T-helper 2 cell (primary cell): Measurements from ENCODE around the gene LPAR1.

ENCODE experiments used
- DNase-seq, 5 experiments: peaks; one replicate each; pipeline versions ENCODE4 v3.0.0 to v3.0.0-alpha.2; 2012 to 2022

Gene LPAR1

DNA sequence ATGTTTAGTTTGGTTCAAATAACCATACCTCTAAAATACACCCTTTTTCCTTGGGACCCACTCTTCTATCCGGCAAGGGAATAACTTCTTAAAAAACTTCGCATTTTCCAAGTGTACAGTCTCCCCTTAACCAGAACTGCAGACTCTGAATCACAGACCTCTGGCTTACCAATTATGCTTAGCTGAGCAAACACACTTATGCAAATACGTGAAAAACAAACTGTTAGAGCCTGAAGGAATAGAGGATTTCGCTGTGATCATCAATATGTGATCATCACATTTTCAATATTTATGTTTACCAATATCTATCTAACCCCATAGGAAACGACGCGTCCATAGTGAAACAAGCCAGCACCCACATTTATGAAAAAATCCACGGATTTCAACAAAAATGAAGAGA lies 1.3 kb downstream of the LPAR1 start:
- no peak for DNase-seq

DNA sequence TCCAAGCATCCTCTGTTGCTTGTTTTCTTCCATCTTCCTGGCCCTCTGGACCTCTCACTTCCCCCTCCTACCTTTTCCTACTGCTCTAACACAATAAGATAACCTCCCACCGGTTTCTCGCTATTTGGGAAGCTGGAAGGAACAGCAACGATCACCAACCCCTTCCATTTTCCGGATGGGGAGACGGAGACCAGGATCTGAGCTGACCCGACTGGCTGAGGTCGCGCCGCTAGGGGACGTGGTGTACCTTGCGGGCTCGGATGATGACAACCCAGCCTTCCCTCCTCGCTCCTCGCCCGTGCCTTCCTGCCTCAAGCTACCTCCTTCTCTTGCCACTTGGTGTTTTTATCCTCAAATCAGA lies 1.9 kb downstream of the LPAR1 start:
- DNase-seq, result no peak

DNA sequence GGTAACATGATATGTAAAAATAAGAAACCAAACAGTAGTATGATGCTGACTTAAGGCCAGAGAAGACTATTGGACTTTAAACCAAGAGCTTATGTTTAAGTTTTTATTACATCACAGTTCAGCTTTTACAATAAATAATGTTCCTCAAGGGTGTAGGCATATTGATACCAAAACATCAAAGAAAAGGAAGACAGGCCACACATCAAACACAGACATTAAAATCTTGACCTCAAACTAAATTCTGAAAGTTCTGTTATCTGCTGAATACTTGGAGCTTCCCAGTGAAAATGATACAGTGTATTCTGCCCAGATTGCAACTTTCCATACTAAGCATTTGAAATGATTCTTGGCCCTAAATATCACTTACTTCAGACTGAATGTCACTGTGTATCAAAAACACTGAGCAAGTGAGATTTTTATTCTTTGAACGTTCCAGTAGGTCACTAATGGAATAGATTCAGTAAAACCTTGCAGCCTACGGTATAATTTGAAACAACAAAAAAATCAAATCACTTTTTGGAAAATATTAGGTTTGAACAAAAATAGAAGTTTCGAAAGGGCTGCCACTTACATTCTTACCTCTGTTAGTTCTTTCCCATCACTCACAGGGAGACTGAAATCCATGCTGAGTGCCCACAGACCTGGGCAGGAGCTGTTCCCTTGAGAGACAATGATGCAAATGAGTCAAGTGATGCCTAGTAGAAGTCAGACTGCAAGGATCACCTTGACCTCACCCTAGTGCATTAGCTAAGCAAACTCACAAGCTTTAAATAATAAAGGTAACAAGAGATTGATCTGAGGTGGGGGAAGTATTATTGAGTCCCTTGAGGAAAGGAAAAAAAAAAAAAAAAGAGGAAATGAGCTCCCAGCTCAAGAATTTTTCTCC lies 2.5 kb downstream of the LPAR1 start:
- no peak for DNase-seq

DNA sequence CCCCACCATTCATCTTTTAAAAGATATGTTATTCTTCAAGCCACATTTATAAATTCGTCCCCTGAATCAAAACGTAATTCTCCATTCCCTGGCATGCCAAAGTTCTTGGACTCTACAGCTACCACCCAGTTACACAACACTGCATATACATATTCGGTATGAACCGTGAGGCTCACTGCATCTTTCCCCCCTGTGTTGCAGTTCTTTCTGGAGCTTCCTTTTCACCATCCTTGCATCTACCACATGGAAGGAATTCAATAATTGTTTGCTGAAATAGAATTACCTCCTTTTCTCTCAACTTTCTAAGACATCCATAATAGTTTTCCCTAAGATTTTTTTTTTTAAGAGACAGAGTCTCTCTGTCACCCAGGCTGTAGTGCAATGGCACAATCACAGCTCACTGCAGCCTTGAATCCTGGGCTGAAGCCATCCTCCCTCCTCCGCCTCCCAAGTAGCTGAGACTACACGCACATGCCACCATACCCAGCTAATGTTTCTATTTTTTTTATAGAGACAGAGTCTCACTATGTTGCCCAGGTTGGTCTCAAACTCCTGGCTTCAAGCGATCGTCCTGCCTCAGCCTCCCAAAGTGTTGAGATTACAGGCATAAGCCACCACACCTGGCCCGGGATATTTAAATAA lies 3.3 kb downstream of the LPAR1 start:
- no peak for DNase-seq

DNA sequence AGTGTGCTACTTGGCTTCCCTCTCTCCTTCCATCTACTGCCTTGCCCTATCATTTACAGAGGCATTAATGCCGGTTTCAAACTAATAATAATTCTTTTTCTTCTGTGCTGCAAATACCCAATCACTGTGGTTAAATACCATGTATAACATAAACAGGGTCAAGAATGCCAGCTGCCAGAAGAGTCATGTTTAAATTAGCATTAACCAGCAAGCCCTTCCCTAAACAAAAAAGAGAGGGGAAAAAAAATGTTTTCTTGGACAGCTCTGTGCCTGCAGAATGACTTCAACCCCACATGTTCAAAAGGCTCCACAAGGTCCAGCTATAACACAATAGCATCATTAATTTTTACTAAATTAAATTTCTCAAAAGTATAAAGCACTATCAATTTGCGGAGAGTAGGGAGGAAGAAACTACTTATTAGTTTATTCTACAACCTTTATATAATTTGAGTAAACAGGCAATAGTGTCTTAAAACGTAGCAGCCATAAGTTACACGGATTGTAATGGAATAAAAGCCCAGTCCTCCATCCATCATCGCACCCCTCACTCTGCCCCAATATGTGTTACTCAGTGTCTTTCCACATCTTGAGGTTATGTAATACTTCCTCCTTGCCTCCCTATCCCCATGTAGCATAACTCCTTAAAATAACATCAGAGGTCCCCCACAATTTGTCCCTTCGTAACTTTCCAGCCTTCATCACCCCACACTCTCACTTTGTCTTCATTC lies 3.9 kb downstream of the LPAR1 start:
- no peak for DNase-seq

DNA sequence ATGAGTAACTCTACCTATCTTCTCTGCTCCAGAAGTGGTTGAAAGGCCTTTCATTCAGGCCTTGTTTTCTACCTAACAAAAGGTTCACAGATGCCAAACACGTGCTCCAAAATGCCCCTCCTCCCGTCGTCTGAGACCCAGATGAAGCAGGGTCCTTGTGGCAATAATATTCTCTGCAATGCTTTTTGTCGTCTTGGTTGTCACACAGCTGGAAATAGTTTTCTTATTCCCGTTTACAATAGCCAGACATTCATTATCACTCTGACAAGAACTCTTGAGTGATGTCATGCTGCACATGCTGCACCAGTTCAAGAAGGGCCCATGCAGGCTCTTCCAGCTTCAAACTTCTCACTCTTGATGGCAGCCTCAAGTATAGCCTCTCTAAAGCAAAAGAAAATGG lies 7.8 kb downstream of the LPAR1 start:
- no peak for DNase-seq

DNA sequence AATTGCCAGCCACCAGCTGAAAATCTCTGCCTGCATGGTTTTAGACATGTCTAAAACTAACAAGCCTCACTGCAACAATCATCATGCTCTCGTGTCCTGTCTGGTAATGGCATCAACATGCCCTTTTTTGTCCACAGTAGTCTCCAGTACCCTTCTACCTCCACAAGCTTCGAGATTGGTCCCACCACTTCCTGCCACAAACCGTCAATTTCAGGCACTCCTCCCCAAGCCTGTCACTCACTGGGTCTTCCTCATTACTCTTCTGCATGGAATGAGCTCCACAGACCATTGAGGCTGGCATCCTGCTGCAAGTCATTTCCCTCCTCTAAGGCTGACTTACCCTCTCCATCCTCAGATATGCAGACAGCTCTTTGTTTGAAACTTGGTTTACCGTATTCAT lies 9.0 kb downstream of the LPAR1 start:
- peak in 1 of 5 experiments; percentile 61 for DNase-seq

DNA sequence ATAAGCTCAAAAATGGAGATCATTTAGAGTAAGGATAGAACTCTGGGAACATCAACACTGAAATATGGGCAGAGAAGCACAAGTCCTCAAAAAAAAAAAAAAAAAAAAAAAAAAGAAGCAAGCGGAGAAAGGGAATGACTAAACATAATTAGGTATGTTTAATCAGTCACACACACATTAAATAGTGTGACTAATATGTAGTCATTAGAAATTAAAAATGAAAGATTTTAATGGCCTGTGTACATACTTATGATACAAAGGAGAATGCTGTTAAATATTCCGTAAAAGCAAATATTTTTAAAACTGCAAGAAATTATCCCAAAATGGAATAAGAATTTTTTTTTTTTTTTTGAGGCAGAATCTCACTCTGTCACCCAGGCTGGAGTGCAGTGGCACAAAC lies 10.5 kb downstream of the LPAR1 start:
- no peak for DNase-seq

DNA sequence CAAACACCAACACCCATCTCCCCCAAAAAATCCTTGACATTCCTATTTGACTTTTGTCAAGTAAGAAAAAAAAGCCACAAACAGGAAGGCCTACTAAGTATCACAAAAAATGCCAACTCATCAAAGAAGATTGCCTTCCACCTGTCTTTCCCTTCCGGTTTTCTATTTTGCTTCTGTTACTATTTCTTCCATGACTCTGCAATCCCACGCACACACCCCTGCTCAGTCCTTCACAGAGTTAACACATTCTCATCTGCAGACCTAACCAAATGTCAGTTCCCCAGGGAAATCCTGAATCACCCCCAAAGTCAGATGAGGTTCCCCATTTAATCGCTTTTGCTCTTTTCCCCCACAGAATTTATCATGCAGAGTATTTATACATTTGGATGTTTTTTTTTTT lies 15.1 kb downstream of the LPAR1 start:
- no peak for DNase-seq

DNA sequence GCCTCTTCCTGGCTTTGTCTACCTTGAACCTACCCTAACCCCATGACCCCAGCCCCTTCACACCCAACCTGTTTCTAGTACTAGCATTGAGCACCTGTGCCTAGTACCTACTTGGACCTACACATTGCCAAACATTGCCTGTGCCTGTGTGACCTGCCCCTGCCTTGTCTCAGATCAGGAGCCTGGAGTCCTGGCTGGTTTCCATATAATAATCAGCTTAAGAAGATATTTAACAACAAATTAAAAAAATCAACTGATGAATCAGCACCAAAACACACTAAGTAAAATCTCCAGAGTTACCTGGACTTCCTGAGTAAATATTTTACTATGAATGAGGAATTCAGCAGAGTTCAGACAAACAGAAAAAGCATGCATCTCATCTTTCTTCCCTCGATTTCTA lies 17.7 kb downstream of the LPAR1 start:
- DNase-seq, result no peak

DNA sequence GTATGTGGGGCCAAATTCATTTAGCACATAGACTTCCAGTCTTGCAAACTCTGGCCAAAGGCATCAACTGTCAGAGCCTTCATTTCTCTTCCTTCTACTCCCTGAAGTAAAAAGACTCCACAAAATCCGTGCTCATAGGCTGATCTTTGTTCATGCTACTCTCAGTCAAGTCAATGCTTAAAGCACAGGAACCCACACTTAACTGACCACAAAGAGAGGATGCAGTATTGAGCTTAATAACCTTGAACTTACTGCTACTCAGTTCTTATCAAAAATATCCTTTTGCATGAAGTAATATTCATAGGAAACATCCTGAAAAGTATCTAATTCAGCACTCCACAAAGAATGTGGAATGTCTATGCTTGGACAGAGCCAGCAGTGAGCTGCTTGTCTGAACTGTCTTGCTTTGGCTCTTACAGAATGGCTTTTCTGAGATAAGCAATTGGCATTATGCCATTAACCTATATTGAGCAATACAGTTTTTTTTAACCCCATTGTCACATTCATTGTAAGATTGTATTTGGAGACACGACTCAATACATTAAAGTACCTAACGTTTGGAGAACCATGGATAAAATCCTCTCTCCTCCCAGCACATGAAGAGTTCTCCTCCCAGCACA lies 21.7 kb downstream of the LPAR1 start:
- DNase-seq, result no peak

DNA sequence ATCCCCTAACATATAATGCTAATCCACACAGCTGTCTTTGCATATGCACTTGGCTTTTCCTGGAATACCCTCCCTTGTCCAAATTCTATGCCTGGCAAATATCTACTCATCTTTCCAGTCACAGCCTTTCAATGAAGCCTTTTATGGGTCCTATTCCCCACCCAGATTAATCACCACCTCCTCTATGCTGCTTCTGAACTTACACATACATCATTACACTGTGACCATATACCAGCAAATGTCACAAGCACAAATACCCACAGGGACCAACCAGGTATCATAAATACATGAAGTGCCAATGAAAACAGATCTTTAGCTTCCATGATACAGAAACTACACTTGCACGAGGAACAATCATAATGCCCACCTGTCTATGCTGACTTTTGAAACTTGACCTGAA lies 22.3 kb downstream of the LPAR1 start:
- DNase-seq, result no peak

DNA sequence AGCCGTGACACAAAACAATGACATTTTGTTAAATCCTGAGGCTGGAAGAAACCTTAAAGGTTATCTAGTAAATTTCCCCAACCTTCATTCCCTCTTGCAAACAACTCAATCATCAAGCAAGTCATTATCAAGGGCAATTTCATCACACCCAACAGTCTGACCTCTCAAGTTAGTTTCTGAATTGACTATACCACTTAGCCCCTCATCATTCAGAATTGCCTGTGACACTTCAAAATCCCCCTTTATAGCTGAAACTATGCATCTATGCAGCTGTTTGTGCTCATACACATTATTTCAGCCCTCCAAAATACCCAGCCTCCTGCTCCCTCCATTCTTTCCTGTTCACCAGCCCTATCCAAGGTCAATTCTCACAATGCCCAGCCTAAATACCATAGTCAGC lies 24.6 kb downstream of the LPAR1 start:
- no peak for DNase-seq

DNA sequence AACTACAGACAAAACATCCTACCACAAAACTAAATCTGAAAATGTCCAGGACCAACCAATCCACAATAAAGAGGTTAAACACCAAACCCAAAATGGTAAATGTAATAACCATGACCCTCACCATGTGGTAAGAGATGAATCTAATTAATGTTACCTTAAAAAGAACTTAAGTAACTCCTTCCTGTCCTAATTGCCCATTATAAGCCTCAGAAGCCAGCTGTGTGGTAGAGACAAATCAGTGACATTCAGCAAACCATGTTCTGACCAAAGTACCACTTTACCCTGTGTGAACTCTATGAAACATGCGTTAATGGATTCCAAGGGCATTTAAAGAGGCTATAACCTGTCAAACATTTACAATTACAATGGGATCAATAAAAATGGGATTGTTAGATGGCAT lies 25.0 kb downstream of the LPAR1 start:
- no peak for DNase-seq

DNA sequence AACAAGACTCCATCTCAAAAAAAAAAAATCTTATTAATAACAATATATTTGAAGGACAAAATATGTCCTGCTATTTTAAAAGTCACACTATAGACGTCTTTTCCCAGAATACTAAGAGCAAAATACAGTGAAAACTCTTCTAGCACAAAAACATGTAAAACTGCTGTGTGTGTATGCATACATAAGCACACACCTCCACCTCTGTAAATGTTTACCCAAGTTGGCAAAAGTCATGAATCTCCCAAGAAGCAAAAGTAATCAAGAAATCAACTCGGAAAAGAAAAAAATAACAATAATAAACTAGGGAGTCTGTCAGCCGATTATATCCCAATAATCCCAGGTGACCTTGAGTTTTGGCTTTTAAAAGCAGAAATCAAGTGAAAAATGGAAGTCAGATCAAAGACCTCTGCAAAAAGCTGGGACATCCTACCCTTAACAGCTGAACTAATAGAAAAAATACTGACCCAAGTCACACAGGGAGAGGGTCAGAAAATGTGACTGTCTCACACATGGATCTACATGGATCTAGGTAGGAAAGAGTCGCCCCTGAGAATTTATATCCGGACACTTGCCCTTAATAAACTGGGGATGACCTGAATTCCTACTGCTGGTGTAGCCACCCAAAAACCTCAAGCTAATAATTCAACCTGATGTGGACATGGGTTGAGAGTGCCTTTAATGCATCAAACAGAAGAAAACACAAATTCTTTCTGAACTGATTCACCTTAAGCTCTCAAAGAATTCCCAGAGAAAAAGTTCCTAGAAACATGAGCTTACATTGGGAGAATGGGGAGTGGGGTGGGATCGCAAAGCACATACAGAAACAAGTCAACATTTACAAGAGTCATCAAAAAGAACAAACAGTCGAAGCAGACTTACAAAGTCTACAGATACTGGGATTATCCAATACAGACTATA lies 29.9 kb downstream of the LPAR1 start:
- DNase-seq, result no peak

DNA sequence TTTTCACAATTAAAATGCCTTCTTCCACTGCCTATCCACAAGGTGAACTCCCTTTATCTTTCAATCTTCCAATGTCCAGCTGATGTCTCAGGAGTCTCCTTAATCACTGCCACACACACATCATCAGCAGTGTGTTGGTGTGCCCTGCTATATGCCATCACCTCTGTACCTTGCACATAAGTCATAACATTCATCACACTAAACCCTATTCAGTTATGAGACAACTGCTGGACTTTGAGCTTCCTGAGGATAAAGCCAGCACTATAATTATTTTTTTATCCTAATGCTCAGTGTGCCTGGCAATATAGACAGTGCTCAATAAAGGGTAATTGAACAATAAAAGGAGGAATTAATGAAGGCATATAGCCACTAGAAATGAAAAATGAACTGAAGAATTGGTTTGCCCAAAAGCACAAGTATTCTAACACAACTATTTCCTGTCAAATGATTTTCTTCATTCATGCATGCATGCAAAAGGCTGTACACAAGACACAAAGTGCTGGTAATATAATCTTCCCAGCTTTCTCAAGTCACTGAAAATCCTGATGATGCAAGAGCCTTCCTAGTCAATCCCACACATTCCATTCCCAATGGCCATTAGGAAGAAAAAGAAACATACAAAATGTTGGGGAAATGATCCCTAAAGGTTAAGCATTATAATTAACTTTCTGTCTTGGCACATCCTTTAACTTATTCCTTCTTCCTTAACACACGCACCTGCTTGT lies 32.4 kb downstream of the LPAR1 start:
- DNase-seq, result no peak

DNA sequence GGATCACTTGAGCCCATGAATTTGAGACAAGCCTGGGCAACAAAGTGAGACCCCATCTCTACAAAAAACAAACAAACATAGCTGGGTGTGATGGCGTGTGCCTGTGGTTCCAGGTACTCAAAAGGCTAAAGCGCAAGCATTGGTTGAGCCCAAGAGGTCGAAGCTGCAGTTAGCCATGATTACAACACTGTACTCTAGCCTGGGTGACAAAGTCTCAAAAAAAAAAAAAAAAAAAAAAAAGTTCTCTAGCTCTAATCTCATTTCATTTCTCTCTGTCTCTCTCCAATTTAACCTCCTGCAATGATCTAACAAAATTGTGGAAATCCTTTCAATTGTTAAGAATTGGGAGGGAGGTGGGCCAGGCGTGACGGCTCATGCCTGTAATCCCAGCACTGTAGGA lies 33.3 kb downstream of the LPAR1 start:
- DNase-seq, result no peak

DNA sequence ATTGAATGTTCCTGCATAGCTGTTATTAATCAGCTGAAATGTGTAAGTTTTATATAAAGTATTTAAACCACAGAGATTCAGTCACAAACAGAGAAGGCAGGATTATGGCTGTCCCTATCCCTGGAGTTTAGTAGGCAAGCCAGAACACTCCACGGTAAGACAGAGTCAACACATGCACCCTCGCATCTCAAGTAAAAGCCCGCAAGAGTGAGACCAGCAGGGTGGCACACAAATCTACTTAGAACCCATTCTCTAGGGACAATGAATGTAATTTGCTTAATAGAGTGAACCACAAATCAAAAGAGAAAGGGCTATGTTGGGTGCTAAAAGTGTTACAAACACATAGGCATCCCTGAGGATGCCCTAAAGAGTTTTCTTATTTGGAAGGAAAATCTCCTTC lies 35.1 kb downstream of the LPAR1 start:
- no peak for DNase-seq

DNA sequence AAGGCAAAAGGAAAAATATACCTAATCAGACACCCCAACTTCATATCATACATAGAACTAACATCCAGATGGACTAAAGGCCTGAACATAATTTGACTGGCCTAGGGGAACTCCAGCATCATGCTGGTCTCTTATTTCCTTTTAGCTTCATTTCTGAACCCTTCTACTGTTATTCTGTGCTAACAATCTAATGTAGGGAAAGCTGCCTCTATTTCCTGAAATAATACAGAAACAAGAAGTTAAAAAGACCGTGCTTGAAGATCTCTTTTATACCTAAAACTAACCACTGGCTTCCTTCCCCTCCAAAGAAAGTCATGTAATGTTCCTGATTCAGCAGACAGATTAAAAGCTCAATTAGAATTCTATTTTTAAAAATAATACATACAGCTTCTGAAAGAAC lies 36.7 kb downstream of the LPAR1 start:
- no peak for DNase-seq

DNA sequence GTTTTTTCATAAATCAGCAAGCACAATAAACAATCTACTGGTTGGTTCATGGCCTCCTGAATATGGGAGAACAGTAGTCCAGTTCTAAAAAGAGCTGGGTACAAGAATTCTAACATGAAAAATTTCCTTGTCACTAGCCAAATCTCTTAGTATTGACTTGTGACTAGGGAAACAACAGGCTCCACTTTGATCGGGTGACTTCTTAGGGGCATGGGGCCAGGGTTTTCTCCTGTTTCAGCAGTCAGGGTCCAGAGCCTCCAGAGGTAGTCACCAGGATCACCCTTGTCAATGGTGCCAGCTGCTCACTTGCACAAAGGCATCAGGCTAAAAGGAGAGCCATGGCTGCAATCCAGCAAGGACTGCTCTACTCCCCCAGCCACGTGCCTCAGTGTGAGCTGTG lies 38.1 kb downstream of the LPAR1 start:
- no peak for DNase-seq

DNA sequence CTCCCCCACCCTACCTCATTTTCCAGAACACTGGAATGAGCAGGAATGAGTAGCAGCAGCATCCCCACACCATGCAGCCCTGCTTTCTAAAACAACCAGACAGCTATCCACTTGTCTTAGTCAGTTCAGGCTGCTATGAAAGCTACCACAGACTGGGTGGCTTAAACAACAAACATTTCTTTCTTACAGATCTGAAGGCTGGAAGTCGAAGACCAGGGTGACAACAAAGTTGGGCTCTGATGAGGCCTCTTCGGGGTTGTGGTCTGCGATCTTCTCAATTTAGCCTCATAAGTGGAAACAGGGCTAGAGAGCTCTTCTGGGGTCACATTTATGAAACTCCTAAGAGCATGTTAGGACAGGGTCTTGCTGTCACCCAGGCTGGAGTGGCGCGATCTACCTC lies 38.9 kb downstream of the LPAR1 start:
- DNase-seq, result no peak

DNA sequence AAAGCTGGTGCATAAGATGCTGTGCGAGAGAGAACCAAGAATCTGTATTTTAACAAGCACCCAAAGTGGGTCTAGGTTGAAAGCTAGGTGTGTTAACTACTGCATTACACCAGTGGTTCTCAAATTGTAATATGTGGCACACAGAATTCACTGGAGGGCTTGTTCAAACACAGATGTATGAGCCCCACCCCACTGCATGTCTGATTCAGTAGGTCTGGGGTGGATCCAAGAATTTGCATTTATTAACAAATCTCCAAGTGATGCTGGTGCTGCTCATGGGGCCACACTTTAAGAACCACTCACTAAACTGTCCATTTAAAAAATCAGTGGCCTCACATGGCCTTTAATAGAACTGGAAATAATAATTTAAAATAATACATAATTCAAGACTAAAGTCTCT lies 40.4 kb downstream of the LPAR1 start:
- no peak for DNase-seq
